ENCODE measurements around the gene CCSER1.

The CCSER1 gene

DNA sequence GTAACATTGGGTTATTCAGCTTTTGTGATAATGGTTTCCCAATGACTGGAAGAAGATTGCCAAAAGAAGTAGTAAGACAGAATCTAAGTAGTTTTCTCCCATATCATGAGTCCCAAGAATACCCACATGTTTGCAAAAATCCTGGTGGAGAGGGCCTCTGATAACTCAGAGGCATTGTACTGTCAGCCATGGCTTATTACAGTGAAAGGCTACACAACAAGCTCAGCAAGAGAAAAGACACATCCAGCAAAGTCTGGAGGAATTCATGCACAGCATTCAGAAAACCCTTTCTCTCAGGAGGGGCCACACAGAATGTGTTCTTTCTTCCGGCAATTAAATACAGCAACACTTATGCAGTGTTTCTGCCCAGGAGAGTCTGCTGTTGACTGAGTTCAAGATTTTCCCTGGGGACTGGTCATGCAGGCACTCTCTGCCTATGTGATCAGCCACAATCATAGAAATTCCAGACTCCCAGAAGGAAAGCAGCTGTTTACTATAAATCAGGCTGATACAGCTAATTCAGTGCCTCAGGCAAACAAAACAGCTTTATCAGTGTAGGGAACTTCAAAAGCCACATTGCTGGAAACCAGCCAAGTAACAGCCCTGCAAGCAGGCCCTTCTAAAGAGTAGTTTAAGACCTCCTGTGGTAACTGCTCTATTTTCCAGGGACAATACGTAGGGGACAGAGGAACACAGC lies 937.1 kb downstream of the CCSER1 start:
- H3K4me3 ChIP-seq (ENCODE audit: low read depth, low read length), result no peak overlapping the region
- in situ Hi-C loops (cut with HindIII; ENCODE audit: low sequenced_read_pairs), result no loop called here
- TF ChIP-seq, protein P1, sequence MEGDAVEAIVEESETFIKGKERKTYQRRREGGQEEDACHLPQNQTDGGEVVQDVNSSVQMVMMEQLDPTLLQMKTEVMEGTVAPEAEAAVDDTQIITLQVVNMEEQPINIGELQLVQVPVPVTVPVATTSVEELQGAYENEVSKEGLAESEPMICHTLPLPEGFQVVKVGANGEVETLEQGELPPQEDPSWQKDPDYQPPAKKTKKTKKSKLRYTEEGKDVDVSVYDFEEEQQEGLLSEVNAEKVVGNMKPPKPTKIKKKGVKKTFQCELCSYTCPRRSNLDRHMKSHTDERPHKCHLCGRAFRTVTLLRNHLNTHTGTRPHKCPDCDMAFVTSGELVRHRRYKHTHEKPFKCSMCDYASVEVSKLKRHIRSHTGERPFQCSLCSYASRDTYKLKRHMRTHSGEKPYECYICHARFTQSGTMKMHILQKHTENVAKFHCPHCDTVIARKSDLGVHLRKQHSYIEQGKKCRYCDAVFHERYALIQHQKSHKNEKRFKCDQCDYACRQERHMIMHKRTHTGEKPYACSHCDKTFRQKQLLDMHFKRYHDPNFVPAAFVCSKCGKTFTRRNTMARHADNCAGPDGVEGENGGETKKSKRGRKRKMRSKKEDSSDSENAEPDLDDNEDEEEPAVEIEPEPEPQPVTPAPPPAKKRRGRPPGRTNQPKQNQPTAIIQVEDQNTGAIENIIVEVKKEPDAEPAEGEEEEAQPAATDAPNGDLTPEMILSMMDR (IDR thresholded peaks at IDR 0.05; ENCODE audit: low read depth, low read length), result no peak
- peak; percentile 77 for DNase-seq (ENCODE audit: low read depth, low spot score)

DNA sequence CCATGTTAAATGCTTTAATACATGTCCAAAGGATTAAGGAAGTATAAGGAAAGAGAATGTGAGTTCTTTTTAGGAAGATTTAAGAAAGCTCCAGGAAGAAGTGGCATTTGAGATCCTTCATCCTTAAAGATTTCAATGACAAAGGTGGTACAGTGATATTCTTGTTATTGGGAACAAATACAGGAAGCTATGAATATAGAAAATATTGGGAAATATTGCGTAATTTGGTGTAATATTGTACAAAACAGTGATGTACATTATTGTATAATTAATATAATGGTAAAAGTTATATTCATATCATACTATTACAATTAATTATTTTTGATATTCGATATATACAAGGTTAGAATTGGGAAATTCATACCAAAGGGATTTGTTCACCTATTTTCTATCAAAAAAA lies 937.9 kb downstream of the CCSER1 start:
- in situ Hi-C loops (cut with HindIII; ENCODE audit: low sequenced_read_pairs), result no loop called here
- TF ChIP-seq, protein P1 (IDR thresholded peaks at IDR 0.05; ENCODE audit: low read depth, low read length), result no peak
- DNase-seq (ENCODE audit: low read depth, low spot score), result no peak
- H3K4me3 ChIP-seq (ENCODE audit: low read depth, low read length), result no peak overlapping the region

DNA sequence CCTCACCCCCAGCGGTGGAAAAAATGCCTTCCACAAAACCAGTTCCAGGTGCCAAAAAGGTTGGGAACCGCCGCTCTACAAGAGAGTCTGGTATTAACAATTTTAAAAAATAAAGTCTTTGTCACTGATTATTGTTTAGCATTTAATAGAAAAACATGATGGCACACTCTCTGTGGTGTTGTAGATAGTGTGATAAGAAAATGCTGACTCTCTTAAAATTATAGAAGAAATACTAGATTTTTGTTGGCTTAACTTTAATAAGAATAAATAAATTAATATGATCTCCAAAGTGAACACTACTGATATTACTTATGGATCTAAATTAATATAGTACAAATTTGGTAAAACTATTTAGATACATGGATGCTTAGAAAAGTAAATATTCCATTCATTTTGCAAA lies 943.5 kb downstream of the CCSER1 start:
- no peak for DNase-seq (ENCODE audit: low read depth, low spot score)
- TF ChIP-seq, protein P1 (IDR thresholded peaks at IDR 0.05; ENCODE audit: low read depth, low read length), result no peak
- H3K4me3 ChIP-seq (ENCODE audit: low read depth, low read length), result no peak overlapping the region
- in situ Hi-C loops (cut with HindIII; ENCODE audit: low sequenced_read_pairs), result no loop called here

DNA sequence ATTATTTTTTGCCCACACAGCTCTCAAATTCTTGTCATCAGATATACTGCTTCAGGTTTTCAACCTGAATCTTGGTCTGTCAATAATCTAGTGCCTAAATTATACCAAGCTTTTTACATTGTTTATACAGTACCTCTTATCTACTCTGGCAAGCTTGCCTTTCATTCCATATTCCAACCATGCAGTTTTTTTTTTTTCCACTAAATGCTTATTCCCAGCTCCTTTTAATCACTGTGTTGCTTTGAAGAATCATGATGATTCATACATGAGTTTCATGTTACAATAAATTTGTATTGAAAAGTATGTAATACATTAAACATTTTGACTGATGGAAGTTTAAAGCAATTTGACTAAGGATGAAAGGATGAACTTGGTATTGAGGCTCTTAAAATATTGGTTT lies 949.0 kb downstream of the CCSER1 start:
- TF ChIP-seq, protein P1 (IDR thresholded peaks at IDR 0.05; ENCODE audit: low read depth, low read length), result no peak
- no peak overlapping the region for H3K4me3 ChIP-seq (ENCODE audit: low read depth, low read length)
- in situ Hi-C loops (cut with HindIII; ENCODE audit: low sequenced_read_pairs), result no loop called here
- DNase-seq (ENCODE audit: low read depth, low spot score), result no peak

DNA sequence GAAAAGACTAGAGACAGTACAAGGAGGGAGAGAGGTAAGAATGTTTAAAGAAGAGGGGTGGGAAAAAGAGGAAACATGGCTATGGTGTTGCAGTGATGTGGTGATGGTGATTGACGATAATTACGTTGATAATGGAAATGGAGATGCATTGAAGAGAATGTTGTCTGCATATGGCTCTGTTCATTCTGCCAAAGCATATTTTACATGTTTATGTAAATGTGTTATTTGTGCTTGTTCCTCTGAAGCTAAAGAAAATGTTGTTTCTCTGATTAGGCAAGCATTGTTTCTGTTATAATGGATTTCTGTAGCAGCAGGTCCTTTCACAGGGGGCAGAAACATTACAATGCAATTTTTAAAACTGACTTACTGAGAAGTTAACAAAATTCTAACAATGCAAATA lies 958.8 kb downstream of the CCSER1 start:
- no peak for DNase-seq (ENCODE audit: low read depth, low spot score)
- H3K4me3 ChIP-seq (ENCODE audit: low read depth, low read length), result no peak overlapping the region
- in situ Hi-C loops (cut with HindIII; ENCODE audit: low sequenced_read_pairs), result no loop called here
- TF ChIP-seq, protein P1 (IDR thresholded peaks at IDR 0.05; ENCODE audit: low read depth, low read length), result no peak

DNA sequence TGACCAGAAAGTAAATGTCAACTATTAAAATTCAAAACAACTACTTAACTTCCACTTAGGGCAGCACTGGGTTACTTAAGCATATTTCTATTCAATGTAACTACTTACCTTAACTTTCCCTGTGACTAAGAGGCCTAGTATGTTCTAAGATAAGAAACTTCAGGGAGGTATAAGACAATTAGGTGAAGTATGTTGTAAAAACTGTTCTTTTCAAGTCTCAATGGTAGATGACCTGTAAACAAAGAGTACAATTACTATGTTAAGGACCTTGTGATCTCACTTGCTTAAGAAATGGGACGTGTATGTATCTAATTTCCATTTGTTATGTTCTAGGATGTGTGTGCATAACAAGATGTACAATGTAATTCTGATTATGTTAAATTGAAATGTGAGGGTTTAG lies 960.5 kb downstream of the CCSER1 start:
- in situ Hi-C loops (cut with HindIII; ENCODE audit: low sequenced_read_pairs), result no loop called here
- no peak overlapping the region for H3K4me3 ChIP-seq (ENCODE audit: low read depth, low read length)
- TF ChIP-seq, protein P1 (IDR thresholded peaks at IDR 0.05; ENCODE audit: low read depth, low read length), result no peak
- no peak for DNase-seq (ENCODE audit: low read depth, low spot score)

All from astrocyte of the spinal cord (primary cell).